Measurements from ENCODE around the gene MYCL. TPM values are rescaled to one million over a fixed set of nuclear protein-coding genes. Genes with fewer than 3 reads are reported as not detected.

Gene MYCL
- polyA plus RNA-seq, 2 of the 4 experiments (the other 2 are of a cell fraction): 0.68 to 1.3 TPM

DNA sequence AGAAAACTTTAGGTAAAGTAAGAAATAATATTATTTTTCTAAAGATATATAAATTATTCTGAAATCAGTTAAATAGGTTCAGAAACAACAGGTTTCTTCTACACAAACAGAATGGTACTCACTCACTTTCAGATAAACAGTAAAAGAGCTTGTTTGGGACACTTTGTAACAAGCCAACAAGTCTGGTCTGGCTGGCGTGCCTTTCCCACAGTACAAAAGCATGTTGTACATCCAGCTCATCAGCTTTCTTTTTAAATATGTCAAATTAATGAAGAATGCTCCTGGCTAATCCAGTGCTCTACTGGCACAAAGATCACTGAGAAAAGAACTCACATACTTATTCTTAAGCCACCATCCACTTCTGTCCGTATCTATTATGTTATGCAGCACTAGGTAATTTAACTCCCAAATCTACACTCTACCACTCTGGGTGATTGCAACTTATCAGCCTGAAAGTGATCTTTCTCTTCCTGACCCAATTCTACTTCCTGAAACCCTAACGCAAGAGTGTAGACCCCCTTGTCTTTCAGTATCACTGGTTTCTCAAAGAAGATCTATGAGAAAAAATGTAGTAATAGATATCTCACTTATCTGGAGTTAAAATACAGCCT lies 51.0 kb downstream of the MYCL start:
- FAIRE-seq (no peak), DNase-seq (ENCODE audit: low read depth in 1 of 2, low spot score in 1 of 2) (no peak), ATAC-seq (no peak)
- no peak for TF ChIP-seq RNF2 (IDR thresholded peaks at IDR 0.05; ENCODE audit: borderline replicate concordance, low read depth)
- no peak for TF ChIP-seq GATA3 (IDR thresholded peaks at IDR 0.05; ENCODE audit: borderline replicate concordance)
- TF ChIP-seq PHF8 (IDR thresholded peaks at IDR 0.05; ENCODE audit: borderline replicate concordance, low read depth): no peak
- TF ChIP-seq POLR2AphosphoS2 (conservative IDR thresholded peaks at IDR 0.05; ENCODE audit: low read length): no peak
- no peak for TF ChIP-seq JUN (IDR thresholded peaks at IDR 0.05)
- no peak for TF ChIP-seq RARB (CRISPR knock-in tag; IDR thresholded peaks at IDR 0.05)
- no peak for TF ChIP-seq JUNB (IDR thresholded peaks at IDR 0.05)
- TF ChIP-seq, protein P1, sequence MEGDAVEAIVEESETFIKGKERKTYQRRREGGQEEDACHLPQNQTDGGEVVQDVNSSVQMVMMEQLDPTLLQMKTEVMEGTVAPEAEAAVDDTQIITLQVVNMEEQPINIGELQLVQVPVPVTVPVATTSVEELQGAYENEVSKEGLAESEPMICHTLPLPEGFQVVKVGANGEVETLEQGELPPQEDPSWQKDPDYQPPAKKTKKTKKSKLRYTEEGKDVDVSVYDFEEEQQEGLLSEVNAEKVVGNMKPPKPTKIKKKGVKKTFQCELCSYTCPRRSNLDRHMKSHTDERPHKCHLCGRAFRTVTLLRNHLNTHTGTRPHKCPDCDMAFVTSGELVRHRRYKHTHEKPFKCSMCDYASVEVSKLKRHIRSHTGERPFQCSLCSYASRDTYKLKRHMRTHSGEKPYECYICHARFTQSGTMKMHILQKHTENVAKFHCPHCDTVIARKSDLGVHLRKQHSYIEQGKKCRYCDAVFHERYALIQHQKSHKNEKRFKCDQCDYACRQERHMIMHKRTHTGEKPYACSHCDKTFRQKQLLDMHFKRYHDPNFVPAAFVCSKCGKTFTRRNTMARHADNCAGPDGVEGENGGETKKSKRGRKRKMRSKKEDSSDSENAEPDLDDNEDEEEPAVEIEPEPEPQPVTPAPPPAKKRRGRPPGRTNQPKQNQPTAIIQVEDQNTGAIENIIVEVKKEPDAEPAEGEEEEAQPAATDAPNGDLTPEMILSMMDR (IDR thresholded peaks at IDR 0.05): no peak
- TF ChIP-seq RCOR1 (IDR thresholded peaks at IDR 0.05; ENCODE audit: low read depth, low read length): no peak
- no peak for TF ChIP-seq HMGXB4 (CRISPR knock-in tag; IDR thresholded peaks at IDR 0.05; ENCODE audit: borderline replicate concordance)
- no peak for TF ChIP-seq ELK1 (IDR thresholded peaks at IDR 0.05; ENCODE audit: low read depth, low read length)
- TF ChIP-seq HDAC2 (IDR thresholded peaks at IDR 0.05): no peak
- Histone ChIP-seq H3K4me2 (no peak overlapping the region), H3K4me1 (peaks cover 17% of the 10 kb centered on the region), H3K9me3 (no peaks in the 10 kb centered on the region), H3K27ac (no peak overlapping the region), H3K4me3 (no peak overlapping the region)
- CTCF ChIA-PET: interaction anchor here (1.4 to 3.4 kb wide), 2 partner anchors 34 to 51 kb away, joined by 4 to 16 read pairs; partner anchors contain the start of gene MYCL
- WGBS (ENCODE audit: missing lambda C conversion rate): 89% methylated on average over 3 of the region's 3 CpGs
- POLR2A ChIA-PET: no interaction called here

GRCh38 chr1:39849203-39849602 lies 52.5 kb downstream of the MYCL start:
- POLR2A ChIA-PET: no interaction called here
- H3K4me2 ChIP-seq: no peak overlapping the region
- no peak for DNase-seq (ENCODE audit: low read depth in 1 of 2, low spot score in 1 of 2)
- no peaks in the 10 kb centered on the region for H3K9me3 ChIP-seq
- peaks cover 17% of the 10 kb centered on the region for H3K4me1 ChIP-seq
- no peak for FAIRE-seq
- WGBS (ENCODE audit: missing lambda C conversion rate): 71% methylated on average over 1 of the region's 1 CpG
- H3K27ac ChIP-seq: no peak overlapping the region
- ATAC-seq: no peak
- H3K4me3 ChIP-seq: no peak overlapping the region
- CTCF ChIA-PET: interaction anchor here (0.5 to 3.4 kb wide), 3 partner anchors 53 to 434 kb away, joined by 3 to 16 read pairs (median 3); partner anchors contain the start of gene MYCL
- TF ChIP-seq HDAC2 (IDR thresholded peaks at IDR 0.05): no peak
- no peak for TF ChIP-seq CBX8 (IDR thresholded peaks at IDR 0.05)
- TF ChIP-seq, protein P2, sequence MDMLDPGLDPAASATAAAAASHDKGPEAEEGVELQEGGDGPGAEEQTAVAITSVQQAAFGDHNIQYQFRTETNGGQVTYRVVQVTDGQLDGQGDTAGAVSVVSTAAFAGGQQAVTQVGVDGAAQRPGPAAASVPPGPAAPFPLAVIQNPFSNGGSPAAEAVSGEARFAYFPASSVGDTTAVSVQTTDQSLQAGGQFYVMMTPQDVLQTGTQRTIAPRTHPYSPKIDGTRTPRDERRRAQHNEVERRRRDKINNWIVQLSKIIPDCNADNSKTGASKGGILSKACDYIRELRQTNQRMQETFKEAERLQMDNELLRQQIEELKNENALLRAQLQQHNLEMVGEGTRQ (IDR thresholded peaks at IDR 0.05): no peak
- TF ChIP-seq ZC3H11A (IDR thresholded peaks at IDR 0.05): no peak
- no peak for TF ChIP-seq RAD21 (conservative IDR thresholded peaks at IDR 0.05 in 1 of 2, IDR thresholded peaks at IDR 0.05 in 1 of 2)
- TF ChIP-seq MAFK (IDR thresholded peaks at IDR 0.05; ENCODE audit: partially characterized antibody): no peak
- no peak for TF ChIP-seq KDM5A (IDR thresholded peaks at IDR 0.05)
- TF ChIP-seq, protein P3, sequence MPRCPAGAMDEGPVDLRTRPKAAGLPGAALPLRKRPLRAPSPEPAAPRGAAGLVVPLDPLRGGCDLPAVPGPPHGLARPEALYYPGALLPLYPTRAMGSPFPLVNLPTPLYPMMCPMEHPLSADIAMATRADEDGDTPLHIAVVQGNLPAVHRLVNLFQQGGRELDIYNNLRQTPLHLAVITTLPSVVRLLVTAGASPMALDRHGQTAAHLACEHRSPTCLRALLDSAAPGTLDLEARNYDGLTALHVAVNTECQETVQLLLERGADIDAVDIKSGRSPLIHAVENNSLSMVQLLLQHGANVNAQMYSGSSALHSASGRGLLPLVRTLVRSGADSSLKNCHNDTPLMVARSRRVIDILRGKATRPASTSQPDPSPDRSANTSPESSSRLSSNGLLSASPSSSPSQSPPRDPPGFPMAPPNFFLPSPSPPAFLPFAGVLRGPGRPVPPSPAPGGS (IDR thresholded peaks at IDR 0.05): no peak
- TF ChIP-seq, protein P4, sequence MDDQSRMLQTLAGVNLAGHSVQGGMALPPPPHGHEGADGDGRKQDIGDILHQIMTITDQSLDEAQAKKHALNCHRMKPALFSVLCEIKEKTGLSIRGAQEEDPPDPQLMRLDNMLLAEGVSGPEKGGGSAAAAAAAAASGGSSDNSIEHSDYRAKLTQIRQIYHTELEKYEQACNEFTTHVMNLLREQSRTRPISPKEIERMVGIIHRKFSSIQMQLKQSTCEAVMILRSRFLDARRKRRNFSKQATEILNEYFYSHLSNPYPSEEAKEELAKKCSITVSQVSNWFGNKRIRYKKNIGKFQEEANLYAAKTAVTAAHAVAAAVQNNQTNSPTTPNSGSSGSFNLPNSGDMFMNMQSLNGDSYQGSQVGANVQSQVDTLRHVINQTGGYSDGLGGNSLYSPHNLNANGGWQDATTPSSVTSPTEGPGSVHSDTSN (IDR thresholded peaks at IDR 0.05): no peak
- TF ChIP-seq, protein P1 (IDR thresholded peaks at IDR 0.05): no peak
- no peak for TF ChIP-seq ZSCAN20 (CRISPR knock-in tag; IDR thresholded peaks at IDR 0.05)
- no peak for TF ChIP-seq RFX5 (IDR thresholded peaks at IDR 0.05)
- TF ChIP-seq NPAS2 (CRISPR knock-in tag; IDR thresholded peaks at IDR 0.05; ENCODE audit: borderline replicate concordance): no peak
- TF ChIP-seq ZFP36 (IDR thresholded peaks at IDR 0.05; ENCODE audit: borderline replicate concordance, partially characterized antibody): no peak
- TF ChIP-seq SREBF2 (IDR thresholded peaks at IDR 0.05): no peak
- TF ChIP-seq ZNF302 (CRISPR knock-in tag; IDR thresholded peaks at IDR 0.05): no peak
- TF ChIP-seq CHD2 (IDR thresholded peaks at IDR 0.05; ENCODE audit: low read length, partially characterized antibody): no peak
- TF ChIP-seq POLR2AphosphoS2 (conservative IDR thresholded peaks at IDR 0.05; ENCODE audit: low read length): no peak

Measured in A549 (cell line).